HG02763 (cell line): ENCODE results near the gene FNDC3B.

Experiments
- ATAC-seq: cut with Tn5 transposase; IDR thresholded peaks from one replicate; pipeline ENCODE4 v1.9.1; 2021; ENCODE audit warnings: mild to moderate bottlenecking, moderate library complexity; ENCODE audit not compliant: unreplicated experiment

The FNDC3B gene

GRCh38 chr3:172204716-172205115, 165.3 kb downstream of the FNDC3B start:
- ATAC-seq: no peak

DNA sequence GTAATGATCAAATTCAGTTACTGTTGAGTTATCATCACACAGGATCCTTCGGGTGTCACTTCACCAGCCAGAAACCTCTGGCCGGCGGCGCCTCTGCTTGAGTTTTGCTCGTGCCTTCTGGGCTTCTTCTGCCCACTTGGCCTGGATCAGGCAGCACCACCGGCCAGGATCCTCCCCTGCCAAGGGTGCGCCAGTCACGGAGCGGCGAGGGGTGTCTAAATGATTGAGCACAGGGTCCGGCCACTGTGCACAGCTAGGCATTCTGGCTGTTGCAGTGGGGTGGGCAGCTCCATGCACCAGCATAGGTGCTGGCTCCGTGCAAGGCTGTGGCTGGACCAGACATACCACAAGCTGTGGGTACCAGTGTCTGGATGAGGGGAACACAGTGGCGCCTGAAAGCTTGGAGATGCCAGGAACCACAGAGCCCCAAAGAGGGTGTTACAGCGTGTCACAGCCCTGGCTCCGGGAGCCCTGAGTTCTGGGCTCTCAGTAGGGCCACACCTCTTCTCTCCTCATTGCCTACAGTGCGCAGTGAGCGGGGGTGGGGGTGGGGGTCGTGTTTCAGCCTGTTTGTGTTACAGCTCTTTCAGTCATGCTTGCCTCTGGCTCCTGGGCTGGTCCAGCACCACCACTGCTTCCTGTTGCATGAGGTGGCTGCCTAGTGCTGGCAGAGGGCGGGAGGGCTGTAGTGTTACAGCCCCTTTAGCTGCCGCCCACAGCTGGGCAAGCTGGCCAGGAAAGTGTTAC, 169.4 kb downstream of the FNDC3B start:
- ATAC-seq: no peak

- ATAC-seq: no peak
Observed at GRCh38 chr3:172209333-172210321, 170.2 kb downstream of the FNDC3B start.

DNA sequence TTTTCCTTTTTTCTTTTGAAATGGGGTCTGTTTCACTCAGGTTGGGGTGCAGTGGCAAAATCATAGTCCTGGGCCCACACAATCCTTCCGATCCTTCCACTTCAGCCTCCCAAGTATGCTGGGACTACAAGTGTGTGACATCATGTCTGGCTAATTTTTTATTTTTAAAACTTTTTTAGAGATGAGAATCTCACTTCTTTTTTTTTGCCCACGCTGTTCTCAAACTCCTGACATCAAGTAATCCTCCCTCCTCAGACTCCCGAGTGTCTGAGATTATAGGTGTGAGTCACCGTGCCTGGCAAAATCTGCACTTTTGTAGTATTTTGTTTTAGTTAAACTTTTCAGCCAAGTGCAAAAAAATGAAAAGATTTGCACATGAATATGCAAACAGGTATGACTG, 171.0 kb downstream of the FNDC3B start:
- no peak for ATAC-seq

DNA sequence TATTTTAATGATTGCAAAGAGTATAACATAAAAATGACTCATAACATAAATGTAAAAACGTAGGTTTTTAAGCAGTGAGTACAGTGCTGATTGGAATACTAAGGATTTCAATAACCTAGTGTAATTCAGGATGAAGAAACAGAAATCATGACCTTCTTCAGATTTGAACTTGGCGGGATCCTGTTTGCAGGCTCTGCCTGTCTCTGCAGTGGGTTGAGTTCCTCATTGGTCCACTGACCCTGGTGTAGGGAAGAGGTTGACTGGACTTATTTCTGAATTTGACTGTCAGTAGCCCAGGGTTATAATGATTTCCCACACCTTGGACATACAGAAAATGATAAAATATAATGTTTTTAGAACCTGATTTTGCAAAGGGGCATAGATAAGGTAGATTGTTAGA, 171.7 kb downstream of the FNDC3B start:
- ATAC-seq: no peak

GRCh38 chr3:172213200-172213599, 173.8 kb downstream of the FNDC3B start:
- no peak for ATAC-seq

- no peak for ATAC-seq
Observed at GRCh38 chr3:172213904-172214303, 174.5 kb downstream of the FNDC3B start.

DNA sequence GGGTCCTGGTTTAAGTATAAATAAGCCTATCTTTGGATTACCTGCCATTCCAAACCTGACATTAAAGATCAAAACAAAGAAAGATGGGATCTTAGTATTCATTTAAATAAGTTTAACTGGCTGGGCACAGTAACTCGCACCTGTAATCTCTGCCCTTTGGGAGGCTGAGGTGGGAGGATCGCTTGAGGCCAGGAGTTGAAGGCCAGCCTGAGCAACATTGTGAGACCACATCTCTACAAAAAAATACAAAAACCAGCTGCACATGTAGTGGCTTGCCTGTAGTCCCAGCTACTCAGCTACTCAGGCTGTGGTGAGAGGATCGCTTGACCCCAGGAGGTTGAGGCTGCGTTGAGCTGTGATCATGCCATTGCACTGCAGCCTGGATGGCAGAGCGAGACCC, 176.9 kb downstream of the FNDC3B start:
- no peak for ATAC-seq

DNA sequence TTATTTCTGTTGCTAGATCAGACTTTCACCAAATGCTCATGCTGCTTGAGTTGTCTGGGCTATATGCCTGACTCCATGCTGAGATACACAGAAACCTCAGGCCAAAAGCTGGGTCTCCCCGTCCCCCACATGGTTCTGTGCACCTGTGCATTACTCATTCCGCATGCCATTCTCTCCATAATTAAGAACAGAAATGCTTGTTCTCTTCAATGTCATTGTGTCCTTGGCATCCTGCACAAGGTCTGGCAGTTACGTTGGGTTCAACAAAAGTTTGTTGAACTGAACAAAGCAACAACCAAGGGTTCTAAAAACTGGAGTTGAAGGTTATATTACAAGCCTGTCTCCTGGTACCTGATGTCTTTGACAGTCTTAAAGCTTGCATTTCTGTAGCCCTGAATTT, 177.5 kb downstream of the FNDC3B start:
- no peak for ATAC-seq

- no peak for ATAC-seq
Observed at GRCh38 chr3:172217877-172218276, 178.5 kb downstream of the FNDC3B start.

DNA sequence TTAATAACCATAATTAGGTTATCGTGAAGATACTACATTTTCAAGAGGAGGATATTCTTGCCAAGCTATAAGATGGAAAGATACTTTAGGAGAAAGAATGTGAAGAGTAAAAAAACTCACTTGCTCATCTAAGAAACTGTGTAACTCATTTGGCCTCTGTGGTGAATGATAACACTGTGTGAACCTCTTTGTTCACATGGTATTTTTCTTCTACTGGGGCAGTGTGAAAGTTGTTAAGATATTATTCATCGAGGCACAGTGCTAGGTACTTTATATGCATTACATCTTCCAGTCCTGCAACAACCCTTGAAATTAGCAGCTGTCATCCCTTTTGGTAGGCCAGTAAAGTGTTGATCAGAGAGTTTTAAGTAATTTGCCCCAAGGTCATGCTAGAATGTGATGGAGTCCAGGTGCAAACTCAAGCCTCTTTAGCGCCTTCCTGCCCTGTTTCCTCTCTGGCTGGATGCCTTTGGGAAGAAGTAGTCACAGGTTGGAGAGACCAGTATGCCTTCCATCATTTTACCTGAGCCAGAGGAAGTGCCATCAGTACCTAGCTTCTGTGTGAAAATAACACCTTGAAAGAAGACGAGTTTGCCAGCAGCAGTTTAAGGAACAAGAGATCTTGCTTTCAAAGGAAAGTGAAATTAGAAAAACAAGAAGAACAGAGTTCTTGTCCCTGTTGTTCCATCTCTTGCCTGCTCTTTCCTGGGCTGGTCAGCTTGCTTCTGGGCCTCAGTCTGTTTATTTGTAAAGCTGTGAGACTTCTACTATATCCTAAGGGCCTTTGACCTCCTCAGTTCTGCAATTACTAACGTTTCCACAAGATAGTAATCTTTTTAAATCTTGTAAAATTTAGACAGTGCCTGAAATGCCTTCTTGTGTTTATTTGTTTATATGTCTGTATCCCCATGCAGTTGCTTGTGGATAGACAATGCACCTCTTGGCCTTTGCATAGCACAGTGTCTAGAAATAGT, 179.3 kb downstream of the FNDC3B start:
- ATAC-seq: no peak

- no peak for ATAC-seq
Observed at GRCh38 chr3:172219750-172220149, 180.4 kb downstream of the FNDC3B start.

DNA sequence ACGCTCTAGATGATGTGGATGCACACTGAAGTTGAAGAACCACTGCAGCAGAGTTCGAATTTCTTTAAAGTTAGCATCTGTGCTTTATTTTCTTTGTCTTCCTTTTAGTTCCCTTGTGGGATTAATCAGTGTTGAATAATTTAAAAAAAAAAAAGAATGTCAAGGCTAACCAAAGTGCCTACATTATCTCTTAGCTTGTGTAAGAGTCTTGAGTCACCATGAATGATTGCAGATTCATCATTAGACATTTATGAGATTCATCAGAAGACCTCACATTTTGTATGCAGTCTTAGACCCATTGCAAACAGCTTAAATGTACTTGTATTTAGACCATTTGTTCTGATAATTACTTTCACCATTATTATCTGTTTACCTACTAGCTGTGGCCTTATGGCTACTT, 182.2 kb downstream of the FNDC3B start:
- no peak for ATAC-seq

- ATAC-seq: no peak
Observed at GRCh38 chr3:172222478-172223071, 183.2 kb downstream of the FNDC3B start.

DNA sequence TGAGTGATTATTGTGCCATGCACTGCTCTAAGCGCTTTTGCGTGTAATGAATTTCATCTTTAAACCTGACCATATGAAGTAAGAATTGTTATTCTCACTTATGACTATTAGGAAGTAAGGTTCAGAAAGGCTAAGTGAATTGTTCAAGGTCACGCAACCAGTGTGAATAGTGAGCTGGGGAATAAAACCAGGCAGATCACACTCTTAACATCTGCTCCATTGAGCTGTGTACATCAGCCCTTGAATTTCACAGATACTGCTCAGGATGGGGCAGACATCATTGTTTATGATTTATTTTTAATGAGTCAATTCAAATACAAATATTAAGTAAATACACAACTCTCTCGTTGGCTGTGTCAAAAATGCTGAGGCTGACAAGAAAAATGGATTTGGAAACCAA, 184.5 kb downstream of the FNDC3B start:
- ATAC-seq: no peak

GRCh38 chr3:172224560-172225214, 185.3 kb downstream of the FNDC3B start:
- no peak for ATAC-seq

GRCh38 chr3:172225215-172225707, 185.9 kb downstream of the FNDC3B start:
- ATAC-seq: no peak

GRCh38 chr3:172226831-172227230, 187.5 kb downstream of the FNDC3B start:
- no peak for ATAC-seq

- no peak for ATAC-seq
Observed at GRCh38 chr3:172227340-172228035, 188.1 kb downstream of the FNDC3B start.
